Measurements from ENCODE around the gene GCSAM. TPM values are rescaled to one million over a fixed set of nuclear protein-coding genes. Genes with fewer than 3 reads are reported as not detected.

Gene GCSAM
- total RNA-seq, 4 donors from 2014 or later, result 0.40 to 5.8 TPM; not detected in 2

DNA sequence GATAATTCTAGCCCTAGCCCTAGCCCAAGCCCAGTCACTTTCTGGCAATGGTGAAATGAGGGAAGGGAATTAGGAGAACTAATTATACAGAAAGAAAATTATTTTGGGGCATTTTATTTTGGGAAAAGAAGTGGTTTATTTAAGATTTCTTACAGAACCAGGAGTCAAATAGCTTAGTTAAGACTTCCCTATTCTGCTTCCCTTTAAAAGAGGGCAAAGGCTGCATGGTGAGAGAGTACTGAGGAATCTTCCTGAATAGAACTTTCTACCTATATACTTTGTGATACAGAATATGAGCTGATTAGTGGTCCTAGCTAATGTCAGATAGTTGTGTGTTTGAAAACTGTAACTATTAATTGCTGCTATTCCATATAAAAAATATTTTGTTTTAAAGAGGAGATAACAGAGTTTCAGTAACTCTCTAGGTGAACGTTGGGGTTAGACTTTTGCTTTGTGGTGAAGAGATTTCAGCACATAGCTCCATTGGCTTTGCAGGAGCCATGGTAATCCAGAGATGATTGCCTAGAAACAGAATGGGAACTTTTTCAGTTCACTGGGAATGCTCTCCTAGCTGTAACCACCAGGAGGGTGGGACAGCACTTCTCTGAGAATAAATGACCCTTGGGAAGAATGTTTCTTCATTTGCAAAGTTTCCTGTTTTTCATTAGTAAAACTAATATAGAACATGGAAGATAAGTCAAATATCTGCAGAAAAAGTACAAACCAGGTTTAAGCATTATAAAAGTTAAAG, 5.3 kb upstream of the GCSAM start:
- no peak for DNase-seq
- H3K36me3 ChIP-seq, result no peaks in the 10 kb centered on the region
- no peak overlapping the region for H3K4me3 ChIP-seq
- H3K9me3 ChIP-seq, result no peaks in the 10 kb centered on the region
- H3K27ac ChIP-seq, result no peak overlapping the region
- H3K4me1 ChIP-seq, result peaks cover 0 to 3% (median 0%) of the 10 kb centered on the region in 4 donors
- TF ChIP-seq, protein P1, sequence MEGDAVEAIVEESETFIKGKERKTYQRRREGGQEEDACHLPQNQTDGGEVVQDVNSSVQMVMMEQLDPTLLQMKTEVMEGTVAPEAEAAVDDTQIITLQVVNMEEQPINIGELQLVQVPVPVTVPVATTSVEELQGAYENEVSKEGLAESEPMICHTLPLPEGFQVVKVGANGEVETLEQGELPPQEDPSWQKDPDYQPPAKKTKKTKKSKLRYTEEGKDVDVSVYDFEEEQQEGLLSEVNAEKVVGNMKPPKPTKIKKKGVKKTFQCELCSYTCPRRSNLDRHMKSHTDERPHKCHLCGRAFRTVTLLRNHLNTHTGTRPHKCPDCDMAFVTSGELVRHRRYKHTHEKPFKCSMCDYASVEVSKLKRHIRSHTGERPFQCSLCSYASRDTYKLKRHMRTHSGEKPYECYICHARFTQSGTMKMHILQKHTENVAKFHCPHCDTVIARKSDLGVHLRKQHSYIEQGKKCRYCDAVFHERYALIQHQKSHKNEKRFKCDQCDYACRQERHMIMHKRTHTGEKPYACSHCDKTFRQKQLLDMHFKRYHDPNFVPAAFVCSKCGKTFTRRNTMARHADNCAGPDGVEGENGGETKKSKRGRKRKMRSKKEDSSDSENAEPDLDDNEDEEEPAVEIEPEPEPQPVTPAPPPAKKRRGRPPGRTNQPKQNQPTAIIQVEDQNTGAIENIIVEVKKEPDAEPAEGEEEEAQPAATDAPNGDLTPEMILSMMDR (IDR thresholded peaks at IDR 0.05), result no peak
- no peak for TF ChIP-seq POLR2A (IDR thresholded peaks at IDR 0.05)
- no peaks in the 10 kb centered on the region for H3K27me3 ChIP-seq

DNA sequence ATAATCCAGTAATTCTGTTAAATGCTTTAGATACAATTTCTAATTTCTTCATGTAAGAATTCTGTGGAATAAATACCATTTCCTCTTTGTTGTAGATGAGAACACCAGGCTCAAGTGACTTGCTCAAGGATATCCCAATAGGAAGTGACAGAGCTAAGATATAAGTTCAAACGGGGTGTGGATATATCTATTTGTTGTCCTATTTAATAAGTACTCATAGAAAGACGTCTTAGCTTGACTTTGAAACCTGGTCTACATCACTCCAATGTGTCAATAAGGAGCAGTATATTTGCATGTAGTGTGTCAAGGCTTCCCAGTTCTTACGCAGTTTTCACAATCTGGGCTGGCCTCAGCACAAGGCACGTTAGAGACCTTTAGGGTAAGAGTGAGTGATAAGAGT, 4.7 kb upstream of the GCSAM start:
- Histone ChIP-seq H3K4me3 (no peak overlapping the region), H3K4me1 (peaks cover 0 to 3% (median 0%) of the 10 kb centered on the region in 4 donors), H3K27ac (no peak overlapping the region), H3K27me3 (no peaks in the 10 kb centered on the region), H3K9me3 (no peaks in the 10 kb centered on the region), H3K36me3 (no peaks in the 10 kb centered on the region)
- TF ChIP-seq, protein P1 (IDR thresholded peaks at IDR 0.05), result no peak
- TF ChIP-seq POLR2A (IDR thresholded peaks at IDR 0.05), result no peak
- DNase-seq, result no peak

DNA sequence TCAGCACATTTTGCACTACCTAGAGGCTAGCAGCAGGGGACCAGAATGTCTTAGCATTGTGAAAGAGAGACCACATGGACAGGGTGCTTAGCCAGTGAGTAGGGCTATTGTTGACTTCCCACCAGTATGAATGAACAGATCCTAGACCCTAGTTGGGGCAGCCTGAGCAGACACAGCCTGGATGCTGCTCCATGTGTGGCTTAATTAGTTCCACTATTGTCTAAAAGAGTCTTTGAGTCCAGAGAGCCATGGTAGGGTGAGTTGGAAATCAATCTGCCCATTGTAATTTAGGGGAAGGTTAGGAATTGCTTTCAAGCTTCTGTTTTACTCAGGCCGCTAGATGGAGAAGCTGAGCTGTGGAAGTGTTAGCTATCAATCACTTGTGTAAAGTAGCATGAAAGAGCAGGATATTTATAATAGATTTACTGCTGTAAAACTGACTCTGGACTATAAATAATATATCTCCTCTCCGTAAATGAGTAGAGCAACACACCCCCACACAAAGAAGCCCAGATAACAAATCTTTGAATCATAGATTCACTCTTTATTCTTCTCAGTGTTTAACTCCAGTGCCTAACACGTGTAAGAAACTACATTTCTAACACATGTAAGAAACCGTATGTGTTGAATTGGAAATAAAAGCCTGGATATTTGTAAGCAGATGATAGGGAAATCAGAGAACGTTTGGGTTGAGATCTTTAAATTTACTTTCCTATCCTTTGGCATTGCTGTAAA, 4.1 kb upstream of the GCSAM start:
- H3K4me3 ChIP-seq, result no peak overlapping the region
- DNase-seq, result peak in 1 of 3 donors; percentile 80
- H3K9me3 ChIP-seq, result no peaks in the 10 kb centered on the region
- H3K4me1 ChIP-seq, result peaks cover 0 to 3% (median 0%) of the 10 kb centered on the region in 4 donors
- H3K27ac ChIP-seq, result no peak overlapping the region
- H3K36me3 ChIP-seq, result no peaks in the 10 kb centered on the region
- TF ChIP-seq, protein P1 (IDR thresholded peaks at IDR 0.05), result peak in 5 of 6 experiments; percentile 10 to 67 (median 61)
- no peak for TF ChIP-seq POLR2A (IDR thresholded peaks at IDR 0.05)
- H3K27me3 ChIP-seq, result no peaks in the 10 kb centered on the region

DNA sequence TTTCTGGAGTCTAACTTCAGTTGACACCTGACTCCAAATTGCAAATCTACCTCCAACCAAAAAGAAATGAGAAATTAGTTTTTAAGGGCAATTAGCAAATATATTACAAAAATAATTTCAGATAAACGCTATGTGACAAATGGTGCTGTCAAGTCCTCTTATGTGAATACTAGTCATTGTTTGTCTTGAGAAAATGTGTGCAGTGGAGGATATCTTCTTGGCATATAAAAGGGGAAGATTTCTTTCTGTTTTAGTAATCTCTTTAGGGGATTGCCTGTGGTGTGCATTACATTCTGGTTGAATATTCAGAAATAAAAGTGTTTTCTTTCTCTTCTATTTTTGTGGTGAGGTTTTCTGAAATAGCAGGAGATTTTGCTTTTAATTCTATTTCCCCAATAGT, 3.0 kb upstream of the GCSAM start:
- TF ChIP-seq, protein P1 (IDR thresholded peaks at IDR 0.05), result no peak
- no peak for TF ChIP-seq POLR2A (IDR thresholded peaks at IDR 0.05)
- no peaks in the 10 kb centered on the region for H3K27me3 ChIP-seq
- H3K9me3 ChIP-seq, result no peaks in the 10 kb centered on the region
- peaks cover 0 to 3% (median 0%) of the 10 kb centered on the region in 4 donors for H3K4me1 ChIP-seq
- H3K36me3 ChIP-seq, result no peaks in the 10 kb centered on the region
- no peak for DNase-seq
- no peak overlapping the region for H3K4me3 ChIP-seq
- no peak overlapping the region for H3K27ac ChIP-seq

DNA sequence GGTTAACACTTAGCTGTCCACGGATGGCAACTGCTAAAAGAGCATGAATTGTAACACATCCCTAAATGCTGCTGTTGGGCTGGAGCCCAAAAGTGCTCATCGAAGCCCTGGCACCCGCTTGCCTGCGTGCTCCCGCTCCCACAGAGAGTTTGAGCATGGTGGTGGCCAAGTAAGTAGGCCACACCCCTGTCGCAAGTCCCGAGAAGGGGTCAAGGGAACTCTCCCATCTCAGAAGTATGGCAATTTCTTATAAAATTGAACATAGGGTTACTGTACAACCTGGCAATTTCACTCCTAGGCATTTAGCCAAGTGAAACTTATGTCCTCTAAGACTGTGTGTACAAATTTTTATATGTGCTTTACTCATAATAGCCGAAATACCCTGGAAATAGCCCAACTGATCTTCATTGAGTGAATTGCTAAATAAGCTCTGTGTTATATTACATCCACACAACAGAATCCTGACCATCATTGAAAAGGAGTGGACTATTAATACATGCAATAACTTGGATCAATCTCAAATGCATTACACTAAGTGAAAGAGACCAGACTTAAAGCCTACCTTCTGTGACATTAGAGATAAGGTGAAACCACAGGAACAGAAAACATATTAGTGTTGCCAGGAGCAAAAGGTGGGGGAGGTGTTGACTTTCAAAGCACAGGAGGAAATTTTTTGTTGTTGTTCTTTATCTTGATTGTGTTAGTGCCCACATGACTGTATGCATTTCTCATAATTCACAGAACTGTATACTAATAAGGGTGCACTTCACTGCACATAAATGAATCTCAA, 1.5 kb upstream of the GCSAM start:
- no peaks in the 10 kb centered on the region for H3K9me3 ChIP-seq
- peak overlapping the region in 2 of 4 donors; percentile 0 to 71 for H3K27ac ChIP-seq
- DNase-seq, result no peak
- no peaks in the 10 kb centered on the region for H3K36me3 ChIP-seq
- TF ChIP-seq, protein P1 (IDR thresholded peaks at IDR 0.05), result no peak
- TF ChIP-seq POLR2A (IDR thresholded peaks at IDR 0.05), result no peak
- H3K4me3 ChIP-seq, result no peak overlapping the region
- H3K4me1 ChIP-seq, result peaks cover 0 to 3% (median 0%) of the 10 kb centered on the region in 4 donors
- no peaks in the 10 kb centered on the region for H3K27me3 ChIP-seq
